ENCODE results near the gene ROR1. TPM values are rescaled to one million over a fixed set of nuclear protein-coding genes. Genes with fewer than 3 reads are reported as not detected.
"Not testable (repeated sequence)": the region's sequence is repeated elsewhere in the genome, so short reads cannot be mapped to it uniquely, and the experiment has no call there.

Gene ROR1
- total RNA-seq, 2 donors from 2014 or later: 0.25 TPM; not detected in 1

GRCh38 chr1:63826246-63826861, 52.5 kb downstream of the ROR1 start:
- H3K27ac Mint-ChIP-seq; DNase-seq (ENCODE audit: low spot score in 2 of 2); H3K9me3 Mint-ChIP-seq; ATAC-seq; H3K36me3 Mint-ChIP-seq: not testable (repeated sequence)

GRCh38 chr1:63827411-63828321, 53.8 kb downstream of the ROR1 start:
- ATAC-seq: no peak
- no peaks in the 10 kb centered on the region for H3K36me3 Mint-ChIP-seq
- no peaks in the 10 kb centered on the region for H3K9me3 Mint-ChIP-seq
- no peak for DNase-seq (ENCODE audit: low spot score in 2 of 2)
- H3K27ac Mint-ChIP-seq: no peak overlapping the region

- no peak overlapping the region for H3K27ac Mint-ChIP-seq
These were observed 54.7 kb downstream of the ROR1 start for GRCh38 chr1:63828322-63829044.

GRCh38 chr1:63829349-63830327, 55.8 kb downstream of the ROR1 start:
- Mint-ChIP-seq H3K36me3 (no peaks in the 10 kb centered on the region), H3K9me3 (no peaks in the 10 kb centered on the region), H3K27ac (no peak overlapping the region)
- ATAC-seq: no peak
- no peak for DNase-seq (ENCODE audit: low spot score in 2 of 2)

More at GRCh38 chr1:63828322-63829044, 54.7 kb downstream of the ROR1 start:
- DNase-seq (ENCODE audit: low spot score in 2 of 2) (no peak), ATAC-seq (no peak)
- Mint-ChIP-seq H3K36me3 (no peaks in the 10 kb centered on the region), H3K9me3 (no peaks in the 10 kb centered on the region)

GRCh38 chr1:63831409-63831808, 57.6 kb downstream of the ROR1 start:
- no peaks in the 10 kb centered on the region for H3K36me3 Mint-ChIP-seq
- no peaks in the 10 kb centered on the region for H3K9me3 Mint-ChIP-seq
- DNase-seq (ENCODE audit: low spot score in 2 of 2) (no peak), ATAC-seq (no peak)
- no peak overlapping the region for H3K27ac Mint-ChIP-seq

- Mint-ChIP-seq H3K36me3 (no peaks in the 10 kb centered on the region), H3K9me3 (no peaks in the 10 kb centered on the region), H3K27ac (no peak overlapping the region)
- DNase-seq (ENCODE audit: low spot score in 2 of 2) (no peak), ATAC-seq (no peak)
These were observed 59.7 kb downstream of the ROR1 start for GRCh38 chr1:63833363-63834119.

- Mint-ChIP-seq H3K27ac (no peak overlapping the region), H3K9me3 (no peaks in the 10 kb centered on the region), H3K36me3 (no peaks in the 10 kb centered on the region)
- ATAC-seq (no peak), DNase-seq (ENCODE audit: low spot score in 2 of 2) (no peak)
These were observed 61.3 kb downstream of the ROR1 start for GRCh38 chr1:63835128-63835527.

- Mint-ChIP-seq H3K27ac (no peak overlapping the region), H3K36me3 (no peaks in the 10 kb centered on the region), H3K9me3 (no peaks in the 10 kb centered on the region)
- DNase-seq (ENCODE audit: low spot score in 2 of 2): no peak
- no peak for ATAC-seq
These were observed 62.6 kb downstream of the ROR1 start for GRCh38 chr1:63836374-63836773.

- Mint-ChIP-seq H3K36me3 (no peaks in the 10 kb centered on the region), H3K27ac (no peak overlapping the region), H3K9me3 (no peaks in the 10 kb centered on the region)
- ATAC-seq (no peak), DNase-seq (ENCODE audit: low spot score in 2 of 2) (no peak)
These were observed 63.0 kb downstream of the ROR1 start for GRCh38 chr1:63836830-63837229.

GRCh38 chr1:63843010-63843409, 69.2 kb downstream of the ROR1 start:
- no peaks in the 10 kb centered on the region for H3K9me3 Mint-ChIP-seq
- ATAC-seq (no peak), DNase-seq (ENCODE audit: low spot score in 2 of 2) (no peak)
- no peak overlapping the region for H3K27ac Mint-ChIP-seq
- H3K36me3 Mint-ChIP-seq: no peaks in the 10 kb centered on the region

- no peaks in the 10 kb centered on the region for H3K9me3 Mint-ChIP-seq
- DNase-seq (ENCODE audit: low spot score in 2 of 2) (no peak), ATAC-seq (no peak)
- no peak overlapping the region for H3K27ac Mint-ChIP-seq
- no peaks in the 10 kb centered on the region for H3K36me3 Mint-ChIP-seq
These were observed 70.1 kb downstream of the ROR1 start for GRCh38 chr1:63843884-63844283.

GRCh38 chr1:63845346-63845745, 71.5 kb downstream of the ROR1 start:
- ATAC-seq (no peak), DNase-seq (ENCODE audit: low spot score in 2 of 2) (no peak)
- Mint-ChIP-seq H3K36me3 (no peaks in the 10 kb centered on the region), H3K9me3 (no peaks in the 10 kb centered on the region), H3K27ac (no peak overlapping the region)

- DNase-seq (ENCODE audit: low spot score in 2 of 2): no peak
- Mint-ChIP-seq H3K36me3 (no peaks in the 10 kb centered on the region), H3K9me3 (no peaks in the 10 kb centered on the region), H3K27ac (no peak overlapping the region)
- no peak for ATAC-seq
These were observed 73.6 kb downstream of the ROR1 start for GRCh38 chr1:63847308-63847910.

GRCh38 chr1:63848733-63849132, 74.9 kb downstream of the ROR1 start:
- Mint-ChIP-seq H3K9me3 (no peaks in the 10 kb centered on the region), H3K27ac (no peak overlapping the region), H3K36me3 (no peaks in the 10 kb centered on the region)
- DNase-seq (ENCODE audit: low spot score in 2 of 2) (no peak), ATAC-seq (no peak)

GRCh38 chr1:63849149-63849548, 75.3 kb downstream of the ROR1 start:
- no peak overlapping the region for H3K27ac Mint-ChIP-seq
- H3K36me3 Mint-ChIP-seq: no peaks in the 10 kb centered on the region
- no peak for DNase-seq (ENCODE audit: low spot score in 2 of 2)
- H3K9me3 Mint-ChIP-seq: no peaks in the 10 kb centered on the region
- ATAC-seq: no peak
